Thymus (tissue), 11 donors: ENCODE measurements around the gene VDR. TPM values are rescaled to one million over a fixed set of nuclear protein-coding genes. Genes with fewer than 3 reads are reported as not detected.

ENCODE experiments used
- DNase-seq, 9 donors: peaks; one replicate each; pipeline ENCODE4 v3.0.0-alpha.2; 2013; ENCODE audit warnings: low spot score in 9 of 9, low read depth in 6 of 9, missing footprints in 1 of 9
- H3K27ac ChIP-seq, 2 donors: one replicate each; pipeline ENCODE4 v1.5.1; 2013; ENCODE audit warnings: control low read depth in 1 of 2, low read depth in 1 of 2, low read length in 1 of 2, mild to moderate bottlenecking in 1 of 2, moderate library complexity in 1 of 2
- H3K27me3 ChIP-seq, 2 donors: one replicate each; pipeline ENCODE4 v1.5.1; 2013; ENCODE audit warnings: low read length in 1 of 2; ENCODE audit not compliant: control insufficient read depth in 2 of 2, insufficient read depth in 1 of 2
- H3K36me3 ChIP-seq, 2 donors: one replicate each; pipeline ENCODE4 v1.5.1; 2013; ENCODE audit warnings: low read length in 1 of 2, mild to moderate bottlenecking in 1 of 2, moderate library complexity in 1 of 2; ENCODE audit not compliant: control insufficient read depth in 2 of 2, insufficient read depth in 2 of 2
- H3K4me1 ChIP-seq, 2 donors: one replicate each; pipeline ENCODE4 v1.5.1; 2013; ENCODE audit warnings: low read length in 2 of 2; ENCODE audit not compliant: control insufficient read depth in 2 of 2, insufficient read depth in 2 of 2
- H3K4me3 ChIP-seq, 2 donors: one replicate each; pipeline ENCODE4 v1.5.1; 2013; ENCODE audit warnings: low read length in 2 of 2, control low read depth in 1 of 2, mild to moderate bottlenecking in 1 of 2
- H3K9me3 ChIP-seq, 2 donors: one replicate each; pipeline ENCODE4 v1.5.1; 2013; ENCODE audit warnings: low read length in 1 of 2, mild to moderate bottlenecking in 1 of 2; ENCODE audit not compliant: control insufficient read depth in 2 of 2, insufficient read depth in 1 of 2
- WGBS: extraction: QIAGEN DNeasy Blood & Tissue Kit; methylation state at CpG from one replicate; pipeline ENCODE4 v1.1.7; 2013; 5-methylcytosine and 5-hydroxymethylcytosine counted together
- polyA plus RNA-seq: library from polyadenylated mRNA; stranded (reverse); fragments of 200-250 nt; gene quantifications from one replicate; pipeline ENCODE4 v1.2.3, GENCODE V29; 2013
- total RNA-seq: library from RNA; stranded (reverse); fragments of 120-200 nt; gene quantifications from one replicate; pipeline ENCODE4 v1.2.4, GENCODE V29; 2013
- donor health status: healthy.

The VDR gene
- total and polyA plus RNA-seq, 2 donors: 1.5 to 3.8 TPM

- no peaks in the 10 kb centered on the region for H3K9me3 ChIP-seq
- H3K4me1 ChIP-seq: no peaks in the 10 kb centered on the region
- WGBS: 80% methylated on average over 3 of the region's 3 CpGs
- H3K27ac ChIP-seq: no peak overlapping the region
- peaks cover 0 to 2% of the 10 kb centered on the region in 2 donors for H3K27me3 ChIP-seq
- H3K36me3 ChIP-seq: no peaks in the 10 kb centered on the region
- no peak overlapping the region for H3K4me3 ChIP-seq
- no peak for DNase-seq
These were observed 53.4 kb downstream of the VDR start for GRCh38 chr12:47851303-47851952.

GRCh38 chr12:47850153-47851084, 54.4 kb downstream of the VDR start:
- H3K4me1 ChIP-seq: no peaks in the 10 kb centered on the region
- no peak overlapping the region for H3K27ac ChIP-seq
- DNase-seq: no peak
- peaks cover 0 to 4% of the 10 kb centered on the region in 2 donors for H3K27me3 ChIP-seq
- no peaks in the 10 kb centered on the region for H3K9me3 ChIP-seq
- 93% methylated on average over 12 of the region's 12 CpGs for WGBS
- no peak overlapping the region for H3K4me3 ChIP-seq
- H3K36me3 ChIP-seq: no peaks in the 10 kb centered on the region

GRCh38 chr12:47849261-47849660, 55.5 kb downstream of the VDR start:
- no peak for DNase-seq
- H3K27me3 ChIP-seq: peaks cover 0 to 5% of the 10 kb centered on the region in 2 donors
- H3K9me3 ChIP-seq: no peaks in the 10 kb centered on the region
- H3K4me1 ChIP-seq: no peaks in the 10 kb centered on the region
- H3K4me3 ChIP-seq: no peak overlapping the region
- H3K36me3 ChIP-seq: no peaks in the 10 kb centered on the region
- 82% methylated on average over 5 of the region's 5 CpGs for WGBS
- no peak overlapping the region for H3K27ac ChIP-seq

- no peaks in the 10 kb centered on the region for H3K4me1 ChIP-seq
- no peak overlapping the region for H3K27ac ChIP-seq
- H3K27me3 ChIP-seq: peaks cover 0 to 8% of the 10 kb centered on the region in 2 donors
- H3K9me3 ChIP-seq: no peaks in the 10 kb centered on the region
- DNase-seq: no peak
- H3K4me3 ChIP-seq: no peak overlapping the region
- H3K36me3 ChIP-seq: no peaks in the 10 kb centered on the region
- 82% methylated on average over 5 of the region's 5 CpGs for WGBS
These were observed 55.9 kb downstream of the VDR start for GRCh38 chr12:47848853-47849252.

- DNase-seq: no peak
- 97% methylated on average over 14 of the region's 14 CpGs for WGBS
- no peaks in the 10 kb centered on the region for H3K36me3 ChIP-seq
These were observed 58.3 kb downstream of the VDR start for GRCh38 chr12:47846294-47846996.

GRCh38 chr12:47845081-47845480, 59.7 kb downstream of the VDR start:
- H3K4me3 ChIP-seq: no peak overlapping the region
- no peak overlapping the region for H3K27ac ChIP-seq
- H3K4me1 ChIP-seq: no peaks in the 10 kb centered on the region
- WGBS: 99% methylated on average over 8 of the region's 8 CpGs
- DNase-seq: no peak
- H3K27me3 ChIP-seq: peaks cover 0 to 8% of the 10 kb centered on the region in 2 donors
- no peaks in the 10 kb centered on the region for H3K9me3 ChIP-seq
- H3K36me3 ChIP-seq: no peaks in the 10 kb centered on the region

More at GRCh38 chr12:47846294-47846996, 58.3 kb downstream of the VDR start:
- H3K9me3 ChIP-seq: no peaks in the 10 kb centered on the region
- peaks cover 0 to 9% of the 10 kb centered on the region in 2 donors for H3K27me3 ChIP-seq
- no peaks in the 10 kb centered on the region for H3K4me1 ChIP-seq
- no peak overlapping the region for H3K27ac ChIP-seq
- H3K4me3 ChIP-seq: no peak overlapping the region

GRCh38 chr12:47844264-47845019, 60.4 kb downstream of the VDR start:
- no peaks in the 10 kb centered on the region for H3K4me1 ChIP-seq
- H3K36me3 ChIP-seq: no peaks in the 10 kb centered on the region
- no peak overlapping the region for H3K4me3 ChIP-seq
- H3K9me3 ChIP-seq: no peaks in the 10 kb centered on the region
- peaks cover 0 to 8% of the 10 kb centered on the region in 2 donors for H3K27me3 ChIP-seq
- WGBS: 92% methylated on average over 28 of the region's 28 CpGs
- no peak overlapping the region for H3K27ac ChIP-seq
- no peak for DNase-seq

- no peak overlapping the region for H3K4me3 ChIP-seq
- H3K9me3 ChIP-seq: no peaks in the 10 kb centered on the region
- WGBS: 95% methylated on average over 25 of the region's 25 CpGs
- H3K4me1 ChIP-seq: peaks cover 0 to 6% of the 10 kb centered on the region in 2 donors
- H3K27me3 ChIP-seq: peaks cover 0 to 8% of the 10 kb centered on the region in 2 donors
- no peak overlapping the region for H3K27ac ChIP-seq
- DNase-seq: no peak
- no peaks in the 10 kb centered on the region for H3K36me3 ChIP-seq
These were observed 61.4 kb downstream of the VDR start for GRCh38 chr12:47843226-47843980.
